Measurements from ENCODE around the gene OBI1. TPM values are rescaled to one million over a fixed set of nuclear protein-coding genes. Genes with fewer than 3 reads are reported as not detected.
A peak's percentile ranks its signal among the peaks of the same experiment; 100 is the strongest.
"Not testable (repeated sequence)": the region's sequence is repeated elsewhere in the genome, so short reads cannot be mapped to it uniquely, and the experiment has no call there.

OBI1 gene
- total RNA-seq, 1 donor from 2014 or later: 16.5 TPM

DNA sequence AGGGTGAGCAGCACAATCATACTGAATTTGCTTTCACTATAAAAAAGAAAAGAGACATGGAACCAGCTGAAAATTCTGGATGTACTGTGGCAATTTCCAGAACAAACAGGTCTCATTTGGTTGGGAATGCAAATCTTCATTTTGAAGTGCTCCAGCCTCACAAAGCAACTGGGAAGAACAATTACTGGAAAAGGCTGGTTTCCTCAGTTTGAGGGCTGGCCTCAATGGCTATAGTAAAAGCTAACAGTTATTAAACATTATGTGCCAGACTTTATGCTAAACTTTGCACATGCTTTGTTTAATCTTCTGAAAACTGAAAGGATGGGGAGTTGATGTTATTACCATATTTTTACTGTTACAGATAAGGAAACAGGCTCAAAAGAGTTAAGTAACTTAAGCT lies 3.0 kb downstream of the OBI1 start:
- no peak overlapping the region for H3K4me3 Mint-ChIP-seq
- peaks cover 12% of the 10 kb centered on the region for H3K4me1 Mint-ChIP-seq
- no peaks in the 10 kb centered on the region for H3K9me3 Mint-ChIP-seq
- no peak overlapping the region for H3K27ac Mint-ChIP-seq
- H3K27me3 Mint-ChIP-seq (ENCODE audit: low read depth): no peaks in the 10 kb centered on the region
- TF ChIP-seq, protein P1, sequence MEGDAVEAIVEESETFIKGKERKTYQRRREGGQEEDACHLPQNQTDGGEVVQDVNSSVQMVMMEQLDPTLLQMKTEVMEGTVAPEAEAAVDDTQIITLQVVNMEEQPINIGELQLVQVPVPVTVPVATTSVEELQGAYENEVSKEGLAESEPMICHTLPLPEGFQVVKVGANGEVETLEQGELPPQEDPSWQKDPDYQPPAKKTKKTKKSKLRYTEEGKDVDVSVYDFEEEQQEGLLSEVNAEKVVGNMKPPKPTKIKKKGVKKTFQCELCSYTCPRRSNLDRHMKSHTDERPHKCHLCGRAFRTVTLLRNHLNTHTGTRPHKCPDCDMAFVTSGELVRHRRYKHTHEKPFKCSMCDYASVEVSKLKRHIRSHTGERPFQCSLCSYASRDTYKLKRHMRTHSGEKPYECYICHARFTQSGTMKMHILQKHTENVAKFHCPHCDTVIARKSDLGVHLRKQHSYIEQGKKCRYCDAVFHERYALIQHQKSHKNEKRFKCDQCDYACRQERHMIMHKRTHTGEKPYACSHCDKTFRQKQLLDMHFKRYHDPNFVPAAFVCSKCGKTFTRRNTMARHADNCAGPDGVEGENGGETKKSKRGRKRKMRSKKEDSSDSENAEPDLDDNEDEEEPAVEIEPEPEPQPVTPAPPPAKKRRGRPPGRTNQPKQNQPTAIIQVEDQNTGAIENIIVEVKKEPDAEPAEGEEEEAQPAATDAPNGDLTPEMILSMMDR (IDR thresholded peaks at IDR 0.05; ENCODE audit: unreplicated experiment): no peak
- no peak for DNase-seq (ENCODE audit: low spot score in 2 of 2, unreplicated experiment in 2 of 2)
- no peaks in the 10 kb centered on the region for H3K36me3 Mint-ChIP-seq

DNA sequence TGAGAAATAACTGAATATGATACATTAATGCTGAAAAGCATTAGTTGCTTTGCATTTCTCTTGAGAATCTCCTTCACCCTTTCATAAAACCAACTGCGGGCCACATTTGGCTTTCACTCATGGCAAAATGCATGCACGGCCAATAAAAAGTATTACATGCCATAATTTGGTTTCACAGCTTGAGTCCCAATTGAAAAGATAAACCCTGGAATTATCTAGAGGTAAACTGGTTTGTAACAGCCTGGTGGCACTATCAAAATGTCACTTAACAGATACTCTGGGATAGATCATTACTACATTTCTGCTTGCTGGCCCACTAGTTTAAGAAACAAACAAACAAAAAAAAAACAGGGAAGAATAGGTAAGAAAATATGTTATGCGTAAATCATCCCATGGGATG lies 3.9 kb downstream of the OBI1 start:
- no peaks in the 10 kb centered on the region for H3K27me3 Mint-ChIP-seq (ENCODE audit: low read depth)

DNA sequence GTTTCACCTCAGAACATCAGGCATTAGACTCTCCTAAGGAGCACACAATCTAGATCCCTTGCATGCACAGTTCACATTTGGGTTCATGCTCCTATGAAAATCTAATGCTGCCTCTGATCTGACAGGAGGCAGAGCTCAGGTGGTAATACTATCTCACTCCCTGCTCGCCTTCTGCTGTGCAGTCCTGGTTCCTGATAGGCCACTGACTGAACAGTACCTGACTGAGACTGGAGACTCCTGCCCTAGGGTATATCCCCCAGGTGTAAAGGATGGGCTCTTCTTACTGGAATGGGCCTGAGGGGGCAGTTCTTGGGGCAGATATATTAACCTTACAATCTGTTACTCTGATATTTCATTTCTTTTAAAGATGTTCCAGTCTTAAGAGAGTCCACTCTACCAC lies 6.3 kb downstream of the OBI1 start:
- Mint-ChIP-seq H3K27me3 (ENCODE audit: low read depth) (no peaks in the 10 kb centered on the region), H3K36me3 (no peaks in the 10 kb centered on the region), H3K27ac (no peak overlapping the region), H3K4me1 (peaks cover 5% of the 10 kb centered on the region), H3K4me3 (no peak overlapping the region), H3K9me3 (no peaks in the 10 kb centered on the region)
- no peak for DNase-seq (ENCODE audit: low spot score in 2 of 2, unreplicated experiment in 2 of 2)
- TF ChIP-seq, protein P1 (IDR thresholded peaks at IDR 0.05; ENCODE audit: unreplicated experiment): no peak

More for the DNA sequence above, 3.9 kb downstream of the OBI1 start:
- no peak overlapping the region for H3K27ac Mint-ChIP-seq
- no peaks in the 10 kb centered on the region for H3K9me3 Mint-ChIP-seq
- no peaks in the 10 kb centered on the region for H3K36me3 Mint-ChIP-seq
- no peak overlapping the region for H3K4me3 Mint-ChIP-seq
- H3K4me1 Mint-ChIP-seq: peaks cover 12% of the 10 kb centered on the region
- DNase-seq (ENCODE audit: low spot score in 2 of 2, unreplicated experiment in 2 of 2): no peak
- TF ChIP-seq, protein P1 (IDR thresholded peaks at IDR 0.05; ENCODE audit: unreplicated experiment): no peak

DNA sequence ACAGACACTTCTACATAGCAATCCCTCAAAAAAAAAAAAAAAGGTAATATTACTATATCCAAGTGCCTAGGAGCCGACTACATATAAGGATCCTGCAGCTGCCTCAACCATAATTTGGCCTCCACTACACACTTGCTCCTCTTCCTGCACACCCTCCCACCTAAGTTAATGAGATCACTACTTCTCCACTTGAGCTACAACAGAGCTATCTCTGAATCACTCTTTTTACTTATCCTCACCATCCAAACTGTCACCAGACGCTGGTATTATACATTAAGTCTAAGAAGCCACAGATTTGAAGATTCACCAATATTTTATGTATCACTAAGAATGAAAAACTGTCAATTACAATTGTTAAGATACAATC lies 8.3 kb downstream of the OBI1 start:
- no peak overlapping the region for H3K27ac Mint-ChIP-seq
- H3K4me1 Mint-ChIP-seq: peaks cover 15% of the 10 kb centered on the region
- H3K4me3 Mint-ChIP-seq: no peak overlapping the region
- no peaks in the 10 kb centered on the region for H3K9me3 Mint-ChIP-seq
- H3K36me3 Mint-ChIP-seq: no peaks in the 10 kb centered on the region
- H3K27me3 Mint-ChIP-seq (ENCODE audit: low read depth): no peaks in the 10 kb centered on the region
- TF ChIP-seq, protein P1 (IDR thresholded peaks at IDR 0.05; ENCODE audit: unreplicated experiment): no peak
- no peak for DNase-seq (ENCODE audit: low spot score in 2 of 2, unreplicated experiment in 2 of 2)

DNA sequence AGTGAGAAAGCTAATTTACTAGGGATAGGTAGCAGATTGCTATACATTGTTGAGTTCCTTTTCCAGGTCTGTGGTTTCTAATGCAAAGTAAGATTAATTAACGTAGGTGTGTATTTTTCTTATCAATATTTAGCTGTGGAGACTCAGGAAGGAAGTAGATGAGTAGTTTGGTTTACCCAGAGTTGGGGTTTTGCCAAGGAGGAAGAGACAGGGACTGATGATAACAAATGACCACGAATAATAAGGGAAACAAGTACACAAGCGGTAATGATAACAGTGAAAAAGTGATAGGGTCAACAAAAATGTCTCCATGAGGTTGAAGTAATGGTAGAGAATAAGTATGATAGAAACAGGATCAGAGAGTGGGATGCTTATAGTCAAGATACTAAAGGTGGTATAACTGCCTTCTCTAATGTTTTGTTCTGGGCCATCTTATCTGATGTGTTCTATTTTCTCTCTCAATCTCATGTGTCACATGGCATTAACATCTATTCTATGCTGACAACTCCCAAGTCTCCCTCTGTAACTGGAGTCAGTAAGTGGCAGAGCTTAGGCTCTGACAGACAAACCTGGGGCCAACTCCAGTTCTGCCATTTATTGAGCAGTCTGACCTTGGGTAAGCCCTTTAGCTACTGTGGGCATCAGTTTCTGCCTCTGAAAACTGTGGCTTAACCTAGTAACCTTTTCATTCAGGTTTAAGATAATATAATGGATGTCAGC lies 8.8 kb downstream of the OBI1 start:
- no peak overlapping the region for H3K27ac Mint-ChIP-seq
- no peaks in the 10 kb centered on the region for H3K27me3 Mint-ChIP-seq (ENCODE audit: low read depth)
- no peaks in the 10 kb centered on the region for H3K9me3 Mint-ChIP-seq
- H3K4me3 Mint-ChIP-seq: no peak overlapping the region
- TF ChIP-seq, protein P1 (IDR thresholded peaks at IDR 0.05; ENCODE audit: unreplicated experiment): no peak
- H3K4me1 Mint-ChIP-seq: peaks cover 15% of the 10 kb centered on the region
- H3K36me3 Mint-ChIP-seq: no peaks in the 10 kb centered on the region
- DNase-seq (ENCODE audit: low spot score in 2 of 2, unreplicated experiment in 2 of 2): no peak

DNA sequence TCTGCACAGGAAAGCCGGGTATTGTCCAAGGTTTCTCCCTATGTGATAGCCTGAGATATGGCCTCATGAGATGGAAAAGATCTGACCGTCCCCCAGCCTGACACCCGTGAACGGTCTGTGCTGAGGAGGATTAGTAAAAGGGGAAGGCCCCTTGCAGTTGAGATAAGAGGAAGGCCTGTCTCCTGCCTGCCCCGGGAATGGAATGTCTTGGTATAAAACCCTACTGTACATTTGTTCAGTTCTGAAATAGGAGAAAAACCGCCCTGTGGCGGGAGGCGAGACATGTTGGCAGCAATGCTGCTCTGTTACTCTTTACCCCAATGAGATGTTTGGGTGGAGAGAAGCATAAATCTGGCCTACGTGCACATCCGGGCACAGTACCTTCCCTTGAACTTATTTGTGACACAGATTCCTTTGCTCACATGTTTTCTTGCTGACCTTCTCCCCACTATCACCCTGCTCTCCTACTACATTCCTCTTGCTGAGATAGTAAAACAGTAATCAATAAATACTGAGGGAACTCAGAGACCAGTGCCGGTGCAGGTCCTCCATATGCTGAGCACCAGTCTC lies 11.8 kb downstream of the OBI1 start:
- Mint-ChIP-seq H3K27ac (peak overlapping the region; percentile 70), H3K4me3 (peak overlapping the region; percentile 11), H3K4me1 (peaks cover 15% of the 10 kb centered on the region)
- not testable (repeated sequence) for H3K9me3 Mint-ChIP-seq; H3K36me3 Mint-ChIP-seq; DNase-seq (ENCODE audit: low spot score in 2 of 2, unreplicated experiment in 2 of 2); H3K27me3 Mint-ChIP-seq (ENCODE audit: low read depth)
